HG03432 (cell line): Measurements from ENCODE around the gene RNF125.
A peak's percentile ranks its signal among the peaks of the same experiment; 100 is the strongest.
"Not testable (repeated sequence)": the region's sequence is repeated elsewhere in the genome, so short reads cannot be mapped to it uniquely, and the experiment has no call there.

Experiments
- ATAC-seq: cut with Tn5 transposase; IDR thresholded peaks from one replicate; pipeline ENCODE4 v1.9.1; 2021; ENCODE audit warnings: mild to moderate bottlenecking, moderate library complexity; ENCODE audit not compliant: unreplicated experiment

The RNF125 gene

GRCh38 chr18:32018331-32019250 lies at the start of gene RNF125:
TSS of gene RNF125 (plus strand) at chr18:32018825. CDS start at chr18:32018864, 39 bp downstream.
- peak; percentile 94 for ATAC-seq

GRCh38 chr18:31970617-31971016 lies 48.0 kb upstream of the RNF125 start:
- ATAC-seq = no peak

- no peak for ATAC-seq
Observed at GRCh38 chr18:31973929-31974546, 44.6 kb upstream of the RNF125 start.

- ATAC-seq = no peak
Observed at GRCh38 chr18:31976242-31976641, 42.4 kb upstream of the RNF125 start.

- no peak for ATAC-seq
Observed at GRCh38 chr18:31977270-31977872, 41.3 kb upstream of the RNF125 start.

GRCh38 chr18:31978616-31979015 lies 40.0 kb upstream of the RNF125 start:
- ATAC-seq = no peak

GRCh38 chr18:31979714-31980113 lies 38.9 kb upstream of the RNF125 start:
- ATAC-seq = no peak

- ATAC-seq = no peak
Observed at GRCh38 chr18:31980863-31981262, 37.8 kb upstream of the RNF125 start.

- ATAC-seq = no peak
Observed at GRCh38 chr18:31983020-31983419, 35.6 kb upstream of the RNF125 start.

- no peak for ATAC-seq
Observed at GRCh38 chr18:31983976-31984375, 34.6 kb upstream of the RNF125 start.

- peak; percentile 100 for ATAC-seq
Observed at GRCh38 chr18:31990823-31991222, 27.8 kb upstream of the RNF125 start.

GRCh38 chr18:31996007-31996406 lies 22.6 kb upstream of the RNF125 start:
- ATAC-seq = no peak

GRCh38 chr18:31998880-31999412 lies 19.7 kb upstream of the RNF125 start:
- ATAC-seq = no peak

GRCh38 chr18:32001141-32001540 lies 17.5 kb upstream of the RNF125 start:
- not testable (repeated sequence) for ATAC-seq

GRCh38 chr18:32003822-32004221 lies 14.8 kb upstream of the RNF125 start:
- not testable (repeated sequence) for ATAC-seq

- ATAC-seq = no peak
Observed at GRCh38 chr18:32010124-32010721, 8.4 kb upstream of the RNF125 start.

GRCh38 chr18:32011193-32011592 lies 7.4 kb upstream of the RNF125 start:
- no peak for ATAC-seq

- ATAC-seq = peak; percentile 14
Observed at GRCh38 chr18:32019251-32019948, 775 bp downstream of the RNF125 start.

- ATAC-seq = not testable (repeated sequence)
Observed at GRCh38 chr18:32019949-32020625, 1.5 kb downstream of the RNF125 start.
